ENCODE results near the gene FOXN3.

GRCh38 chr14:89428173-89428523 lies 11.1 kb upstream of the FOXN3 start:
- TF ChIP-seq EP300 (IDR thresholded peaks at IDR 0.05) (no peak), CTCF (IDR thresholded peaks at IDR 0.05) (no peak)

All from ovary (tissue), 3 donors.